Measurements from ENCODE around the gene USP3.

GRCh38 chr15:63588826-63589225 lies 84.4 kb downstream of the USP3 start:
- TF ChIP-seq CTCF (IDR thresholded peaks at IDR 0.05) (no peak), POLR2A (IDR thresholded peaks at IDR 0.05) (no peak)
